ENCODE measurements around the gene RNF225.

Gene RNF225

GRCh38 chr19:58364146-58364545, 31.3 kb upstream of the RNF225 start:
- TF ChIP-seq POLR2AphosphoS5 (IDR thresholded peaks at IDR 0.05; ENCODE audit: low read depth, low read length) (no peak), FOXP2 (optimal IDR thresholded peaks at IDR 0.05; ENCODE audit: borderline replicate concordance, extremely low read depth, extremely low read length, insufficient read depth) (no peak), REST (IDR thresholded peaks at IDR 0.05; ENCODE audit: insufficient read depth in 1 of 2, low read depth in 2 of 2, low read length in 2 of 2) (no peak), SIN3A (IDR thresholded peaks at IDR 0.05; ENCODE audit: borderline replicate concordance, insufficient read depth, low read length) (no peak), TAF1 (IDR thresholded peaks at IDR 0.05; ENCODE audit: borderline replicate concordance, insufficient read depth, low read length) (no peak)

GRCh38 chr19:58366585-58367430, 28.6 kb upstream of the RNF225 start:
- TF ChIP-seq REST (IDR thresholded peaks at IDR 0.05; ENCODE audit: insufficient read depth in 1 of 2, low read depth in 2 of 2, low read length in 2 of 2) (no peak), SIN3A (IDR thresholded peaks at IDR 0.05; ENCODE audit: borderline replicate concordance, insufficient read depth, low read length) (no peak), FOXP2 (optimal IDR thresholded peaks at IDR 0.05; ENCODE audit: borderline replicate concordance, extremely low read depth, extremely low read length, insufficient read depth) (no peak), TAF1 (IDR thresholded peaks at IDR 0.05; ENCODE audit: borderline replicate concordance, insufficient read depth, low read length) (no peak), POLR2AphosphoS5 (IDR thresholded peaks at IDR 0.05; ENCODE audit: low read depth, low read length) (no peak)

GRCh38 chr19:58367698-58368454, 27.6 kb upstream of the RNF225 start:
- TF ChIP-seq TAF1 (IDR thresholded peaks at IDR 0.05; ENCODE audit: borderline replicate concordance, insufficient read depth, low read length) (no peak), SIN3A (IDR thresholded peaks at IDR 0.05; ENCODE audit: borderline replicate concordance, insufficient read depth, low read length) (no peak), POLR2AphosphoS5 (IDR thresholded peaks at IDR 0.05; ENCODE audit: low read depth, low read length) (no peak), FOXP2 (optimal IDR thresholded peaks at IDR 0.05; ENCODE audit: borderline replicate concordance, extremely low read depth, extremely low read length, insufficient read depth) (no peak), REST (IDR thresholded peaks at IDR 0.05; ENCODE audit: insufficient read depth in 1 of 2, low read depth in 2 of 2, low read length in 2 of 2) (no peak)

GRCh38 chr19:58368561-58369360, 26.7 kb upstream of the RNF225 start:
- TF ChIP-seq TAF1 (IDR thresholded peaks at IDR 0.05; ENCODE audit: borderline replicate concordance, insufficient read depth, low read length): no peak
- no peak for TF ChIP-seq POLR2AphosphoS5 (IDR thresholded peaks at IDR 0.05; ENCODE audit: low read depth, low read length)
- TF ChIP-seq SIN3A (IDR thresholded peaks at IDR 0.05; ENCODE audit: borderline replicate concordance, insufficient read depth, low read length): no peak
- TF ChIP-seq REST (IDR thresholded peaks at IDR 0.05; ENCODE audit: insufficient read depth in 1 of 2, low read depth in 2 of 2, low read length in 2 of 2): no peak
- no peak for TF ChIP-seq FOXP2 (optimal IDR thresholded peaks at IDR 0.05; ENCODE audit: borderline replicate concordance, extremely low read depth, extremely low read length, insufficient read depth)

All from PFSK-1 (cell line).